Adipocyte (in vitro differentiated cells): ENCODE measurements around the gene MEAK7.
"Not testable (repeated sequence)": the region's sequence is repeated elsewhere in the genome, so short reads cannot be mapped to it uniquely, and the experiment has no call there.

Source experiments
- DNase-seq: peaks from one replicate; pipeline ENCODE4 v3.0.0-alpha.2; 2015; ENCODE audit warnings: low read depth
- H3K27me3 ChIP-seq: replicated peaks from 2 replicates; pipeline ENCODE4 v1.7.0; 2013; ENCODE audit warnings: mild to moderate bottlenecking, low read length, moderate library complexity; ENCODE audit not compliant: control insufficient read depth, insufficient read depth
- H3K36me3 ChIP-seq: 2 replicates; pipeline ENCODE4 v1.7.0; 2013; ENCODE audit warnings: low read length, mild to moderate bottlenecking, moderate library complexity; ENCODE audit not compliant: control insufficient read depth, insufficient read depth, severe bottlenecking
- H3K4me1 ChIP-seq: 2 replicates; pipeline ENCODE4 v1.7.0; 2013; ENCODE audit warnings: mild to moderate bottlenecking, low read length, moderate library complexity; ENCODE audit not compliant: control insufficient read depth, insufficient read depth
- H3K4me3 ChIP-seq: 2 replicates; pipeline ENCODE4 v1.7.0; 2013; ENCODE audit warnings: mild to moderate bottlenecking, low read length, moderate library complexity
- H3K9ac ChIP-seq: 2 replicates; pipeline ENCODE4 v1.7.0; 2013; ENCODE audit warnings: mild to moderate bottlenecking, low read length, moderate library complexity
- H3K9me3 ChIP-seq: 2 replicates; pipeline ENCODE4 v1.7.0; 2013; ENCODE audit warnings: mild to moderate bottlenecking, low read length, moderate library complexity; ENCODE audit not compliant: control insufficient read depth

MEAK7 gene

DNA sequence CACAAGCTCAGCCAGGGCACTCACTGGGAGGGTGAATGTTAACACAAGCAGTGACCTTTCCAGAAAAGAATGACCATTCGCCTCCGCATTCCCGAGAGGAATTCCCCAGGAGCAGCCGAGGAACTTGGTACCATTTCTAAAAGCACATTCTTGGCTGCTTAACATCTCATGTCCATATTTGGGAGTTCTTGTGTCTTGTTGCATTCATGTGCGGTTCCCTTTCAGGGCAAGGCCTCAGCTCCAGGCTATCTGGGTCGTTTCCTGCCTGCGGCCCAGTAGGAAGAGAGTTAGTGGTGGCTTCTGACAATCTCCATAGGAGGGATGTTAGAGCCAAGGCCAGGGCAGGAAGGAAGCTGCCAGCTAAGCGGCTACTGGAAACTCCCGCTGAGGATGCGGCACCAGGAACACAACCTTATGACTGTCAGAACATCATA lies 27.8 kb upstream of the MEAK7 start:
- H3K9me3 ChIP-seq: peaks cover 10% of the 10 kb centered on the region
- DNase-seq: peak; percentile 92
- H3K27me3 ChIP-seq: no peaks in the 10 kb centered on the region
- peaks cover 28% of the 10 kb centered on the region for H3K4me1 ChIP-seq
- peak overlapping the region; percentile 20 for H3K4me3 ChIP-seq
- peak overlapping the region; percentile 48 for H3K9ac ChIP-seq
- no peaks in the 10 kb centered on the region for H3K36me3 ChIP-seq

DNA sequence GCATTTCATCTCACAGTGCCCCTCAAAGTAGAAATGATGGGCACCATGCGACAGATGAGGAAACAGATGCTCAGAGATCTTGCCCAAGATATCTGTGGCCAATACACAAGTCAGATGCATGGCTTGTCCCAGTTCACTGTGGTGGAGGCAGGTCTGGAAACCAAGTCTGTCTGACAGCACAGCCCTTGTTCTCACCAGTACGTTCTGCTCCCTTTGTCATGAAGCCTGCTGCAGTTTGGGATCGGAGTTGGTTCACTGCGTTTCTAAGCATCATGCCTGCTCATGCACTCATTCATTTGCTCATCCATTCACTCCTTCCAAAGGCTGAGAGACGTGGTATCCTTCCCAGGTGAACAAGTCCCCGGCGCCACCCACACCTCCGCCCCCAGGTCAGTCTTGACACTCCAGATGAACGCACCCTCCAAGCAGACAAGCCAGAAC lies 27.2 kb upstream of the MEAK7 start:
- DNase-seq: peak; percentile 16
- Histone ChIP-seq H3K4me3 (peak overlapping the region; percentile 29), H3K4me1 (peaks cover 35% of the 10 kb centered on the region), H3K9ac (no peak overlapping the region), H3K27me3 (no peaks in the 10 kb centered on the region), H3K9me3 (peaks cover 10% of the 10 kb centered on the region), H3K36me3 (no peaks in the 10 kb centered on the region)

DNA sequence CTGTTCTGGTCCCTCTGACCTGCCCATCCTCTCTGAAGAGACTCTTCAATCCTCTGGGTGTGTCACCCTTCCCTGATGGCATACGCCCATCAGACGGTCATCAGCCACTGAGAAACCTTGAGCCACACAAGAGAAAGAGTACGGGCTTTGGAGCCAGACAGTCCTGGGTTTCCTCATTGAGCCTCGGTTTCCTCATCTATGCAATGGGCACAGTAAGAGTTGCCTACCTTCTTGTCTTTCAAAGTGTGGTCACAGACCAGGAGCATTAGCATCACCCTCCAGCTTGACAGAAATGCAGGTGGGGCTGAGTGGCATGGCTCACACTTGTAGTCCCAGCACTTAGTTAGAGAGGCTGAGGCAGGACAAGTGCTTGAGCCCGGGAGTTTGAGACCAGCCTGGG lies 26.1 kb upstream of the MEAK7 start:
- no peak for DNase-seq
- H3K27me3 ChIP-seq: no peaks in the 10 kb centered on the region
- peaks cover 38% of the 10 kb centered on the region for H3K4me1 ChIP-seq
- no peaks in the 10 kb centered on the region for H3K36me3 ChIP-seq
- peaks cover 10% of the 10 kb centered on the region for H3K9me3 ChIP-seq
- H3K4me3 ChIP-seq: no peak overlapping the region
- no peak overlapping the region for H3K9ac ChIP-seq

DNA sequence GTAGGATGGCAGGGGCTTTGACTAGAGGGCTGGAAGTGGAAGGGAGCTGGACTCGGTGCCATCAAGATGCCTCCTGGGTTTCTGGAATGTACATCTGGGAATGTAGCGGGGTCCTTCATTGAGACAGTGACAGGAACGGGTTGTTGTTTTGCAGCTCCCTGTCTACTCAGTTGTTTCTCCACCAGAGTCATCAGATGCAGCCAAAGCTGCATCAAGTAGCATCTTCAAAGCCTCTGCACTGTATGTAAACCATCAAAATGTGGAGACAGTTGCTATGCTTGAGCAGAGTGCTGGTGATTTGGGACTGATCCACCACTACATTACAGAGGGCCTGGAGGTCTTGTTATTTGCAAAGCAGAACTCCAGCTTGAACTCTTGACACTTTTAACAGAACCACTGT lies 25.1 kb upstream of the MEAK7 start:
- Histone ChIP-seq H3K36me3 (no peaks in the 10 kb centered on the region), H3K4me1 (peaks cover 38% of the 10 kb centered on the region), H3K9me3 (peaks cover 10% of the 10 kb centered on the region), H3K9ac (no peak overlapping the region), H3K4me3 (no peak overlapping the region), H3K27me3 (no peaks in the 10 kb centered on the region)
- no peak for DNase-seq

DNA sequence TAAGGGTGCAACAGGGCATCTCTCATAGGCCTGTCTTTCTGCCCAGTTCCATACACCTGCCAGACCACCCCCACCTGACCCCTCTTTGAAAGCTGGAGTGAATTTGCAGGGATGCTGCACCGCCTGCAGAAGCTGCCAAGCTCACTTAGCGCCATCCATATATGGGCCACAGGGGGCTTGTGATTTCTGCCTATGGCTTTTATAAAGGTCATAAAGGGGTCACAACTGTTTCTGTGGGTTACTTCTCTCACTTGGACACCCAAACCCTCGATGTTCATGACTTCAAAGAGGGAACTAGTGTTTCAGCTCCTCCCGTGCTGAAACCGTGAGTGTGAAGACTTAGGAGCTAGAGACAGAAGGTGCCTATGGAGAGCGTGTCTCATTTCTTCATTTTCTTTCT lies 23.9 kb upstream of the MEAK7 start:
- no peak overlapping the region for H3K4me3 ChIP-seq
- H3K36me3 ChIP-seq: no peaks in the 10 kb centered on the region
- H3K27me3 ChIP-seq: no peaks in the 10 kb centered on the region
- peaks cover 10% of the 10 kb centered on the region for H3K9me3 ChIP-seq
- H3K4me1 ChIP-seq: peaks cover 38% of the 10 kb centered on the region
- no peak for DNase-seq
- no peak overlapping the region for H3K9ac ChIP-seq

DNA sequence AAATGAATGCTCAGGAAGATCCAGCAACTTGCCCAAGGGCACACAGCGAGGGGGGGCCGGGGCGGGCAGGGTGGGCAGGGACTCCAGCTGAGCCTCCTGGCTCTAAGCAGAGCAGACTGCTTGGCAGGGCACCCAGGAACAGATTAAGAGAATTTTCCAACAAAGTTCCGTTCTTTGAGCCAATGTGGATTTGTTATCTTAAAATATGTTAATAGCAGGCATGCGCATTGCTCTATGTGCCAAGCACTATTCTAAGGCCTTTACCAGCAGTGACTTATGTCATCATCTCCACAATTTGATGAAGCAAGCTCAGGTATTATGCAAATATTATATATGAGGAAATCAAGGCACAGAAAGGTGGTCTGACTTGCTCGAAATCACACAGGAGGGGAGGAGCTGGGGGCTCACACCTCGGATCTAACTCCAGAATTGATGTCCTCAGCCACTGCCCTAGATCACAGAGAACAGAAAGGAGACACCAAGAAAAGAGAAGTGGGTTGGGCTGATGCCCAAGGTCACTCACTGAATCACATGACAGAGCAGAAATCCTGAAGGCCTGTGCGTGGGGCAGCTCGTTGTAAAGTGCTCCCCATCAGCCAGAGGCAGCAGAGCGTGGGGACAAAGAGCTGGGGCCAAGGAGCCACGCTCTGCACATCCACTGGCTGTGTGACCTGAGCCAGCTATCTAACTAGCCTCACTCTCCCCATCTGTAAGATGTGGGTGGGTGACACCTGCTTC lies 23.2 kb upstream of the MEAK7 start:
- no peak for DNase-seq
- Histone ChIP-seq H3K27me3 (no peaks in the 10 kb centered on the region), H3K4me3 (peak overlapping the region; percentile 24), H3K36me3 (no peaks in the 10 kb centered on the region), H3K9me3 (peaks cover 10% of the 10 kb centered on the region), H3K9ac (peak overlapping the region; percentile 62), H3K4me1 (peaks cover 32% of the 10 kb centered on the region)

DNA sequence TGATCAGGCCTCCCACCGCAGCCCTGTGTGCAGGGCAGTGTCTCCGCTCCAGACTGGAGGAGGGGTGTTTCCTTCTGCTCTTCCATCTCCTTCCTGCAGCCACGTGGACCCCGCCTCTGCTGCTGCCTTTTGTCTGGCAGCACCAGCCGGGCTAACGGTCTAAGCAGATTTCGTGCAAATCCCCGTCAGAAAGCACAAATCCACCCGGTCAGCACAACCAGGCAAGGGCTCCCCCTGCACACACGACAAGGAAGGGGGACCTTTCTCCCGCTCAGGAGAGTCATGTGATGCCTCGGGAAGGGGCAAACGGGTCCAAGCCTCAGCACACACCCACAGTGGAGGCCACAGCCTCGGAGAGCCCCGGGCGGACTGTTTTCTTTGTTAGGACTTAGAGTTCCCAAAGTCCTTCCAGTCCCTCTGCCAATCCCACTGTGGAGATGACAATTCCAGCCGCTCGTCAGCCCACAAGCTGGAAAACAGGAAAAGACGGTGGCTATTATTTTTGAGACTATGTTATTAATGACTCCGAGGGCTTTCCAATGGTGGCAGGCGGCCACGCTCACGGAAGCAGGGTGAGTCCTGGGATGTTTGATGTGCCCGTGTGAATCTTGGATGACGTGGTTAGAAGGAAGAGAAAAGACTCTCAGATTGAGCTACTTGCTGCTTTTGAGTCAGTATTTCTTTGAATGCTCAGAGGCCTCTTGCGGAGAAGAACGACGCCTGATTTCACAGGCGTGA lies 22.5 kb upstream of the MEAK7 start:
- no peaks in the 10 kb centered on the region for H3K36me3 ChIP-seq
- H3K9ac ChIP-seq: peak overlapping the region; percentile 62
- peaks cover 10% of the 10 kb centered on the region for H3K9me3 ChIP-seq
- DNase-seq: no peak
- H3K4me1 ChIP-seq: peaks cover 25% of the 10 kb centered on the region
- peak overlapping the region; percentile 24 for H3K4me3 ChIP-seq
- H3K27me3 ChIP-seq: no peaks in the 10 kb centered on the region

DNA sequence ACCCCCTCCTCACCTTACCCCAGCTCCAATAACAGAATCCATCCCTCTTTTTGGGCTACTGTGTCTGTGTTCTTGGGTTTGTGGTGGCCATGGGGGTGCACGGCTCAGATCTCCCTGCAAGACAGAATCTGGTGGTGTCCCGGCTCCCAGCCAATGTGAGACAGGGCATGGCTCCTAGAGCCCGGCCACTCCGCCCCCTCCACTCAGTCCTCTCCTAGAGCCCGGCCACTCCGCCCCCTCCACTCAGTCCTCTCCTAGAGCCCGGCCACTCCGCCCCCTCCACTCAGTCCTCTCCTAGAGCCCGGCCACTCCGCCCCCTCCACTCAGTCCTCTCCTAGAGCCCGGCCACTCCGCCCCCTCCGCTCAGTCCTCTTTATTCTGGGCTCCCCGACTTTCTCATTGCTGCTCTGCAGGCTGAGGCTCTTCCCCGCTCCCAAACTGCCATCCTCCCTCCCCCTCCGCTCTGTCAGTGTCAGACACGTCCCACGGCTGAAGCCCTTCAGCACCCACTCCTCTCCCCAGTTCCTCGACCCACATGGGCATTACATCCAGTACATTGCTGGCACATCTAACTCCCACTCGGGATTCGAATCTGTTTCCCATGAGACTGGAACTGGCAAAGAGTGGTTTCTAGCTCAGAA lies 20.6 kb upstream of the MEAK7 start:
- H3K36me3 ChIP-seq, H3K9me3 ChIP-seq, H3K4me3 ChIP-seq, DNase-seq, H3K9ac ChIP-seq, H3K27me3 ChIP-seq: not testable (repeated sequence)
- H3K4me1 ChIP-seq: peaks cover 18% of the 10 kb centered on the region

DNA sequence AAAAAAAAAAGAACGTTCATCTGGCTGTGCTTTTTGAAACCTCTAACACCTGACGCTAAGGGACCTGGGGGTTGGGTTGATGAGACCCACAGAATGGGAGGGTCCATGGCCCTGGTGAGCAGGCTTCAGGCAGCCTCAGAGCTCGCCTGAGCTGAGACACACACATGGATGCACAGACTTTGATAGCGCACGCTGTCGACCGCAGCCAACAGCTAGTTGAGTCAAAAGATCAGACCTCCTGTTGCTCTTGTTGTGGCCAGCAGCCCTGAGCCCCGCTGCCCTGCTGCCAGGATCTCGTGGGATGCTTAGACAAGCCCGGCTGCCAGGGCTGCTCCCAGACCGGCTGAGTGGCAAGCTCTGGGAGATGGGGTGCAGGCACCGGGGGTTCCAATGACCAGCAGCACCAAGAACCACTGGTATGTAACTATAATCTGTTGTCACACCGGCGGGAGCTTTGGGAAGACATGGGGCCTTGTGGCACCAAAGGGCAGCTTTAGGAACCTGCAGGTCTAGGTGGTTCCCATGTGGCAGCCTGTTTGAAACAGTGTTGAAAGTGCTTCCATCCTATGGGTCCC lies 20.0 kb upstream of the MEAK7 start:
- Histone ChIP-seq H3K9me3 (peaks cover 3% of the 10 kb centered on the region), H3K4me1 (peaks cover 18% of the 10 kb centered on the region), H3K27me3 (no peaks in the 10 kb centered on the region), H3K36me3 (no peaks in the 10 kb centered on the region), H3K9ac (no peak overlapping the region), H3K4me3 (no peak overlapping the region)
- no peak for DNase-seq

DNA sequence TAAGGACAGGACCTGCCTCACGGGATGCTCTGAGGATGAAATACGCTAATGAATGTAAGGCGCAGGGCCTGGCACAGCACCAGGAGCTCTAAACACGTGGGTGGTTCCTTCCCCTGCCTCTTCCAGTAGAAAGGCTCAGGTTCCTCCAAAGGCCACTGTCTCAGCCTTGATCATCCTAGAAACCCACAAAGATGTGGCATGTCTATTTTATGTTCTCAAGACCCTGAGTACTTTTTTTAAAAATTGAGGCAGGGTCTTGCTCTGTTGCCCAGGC lies 17.0 kb upstream of the MEAK7 start:
- no peak overlapping the region for H3K4me3 ChIP-seq
- DNase-seq: no peak
- H3K36me3 ChIP-seq: no peaks in the 10 kb centered on the region
- peaks cover under 1% of the 10 kb centered on the region for H3K4me1 ChIP-seq
- no peaks in the 10 kb centered on the region for H3K9me3 ChIP-seq
- H3K27me3 ChIP-seq: no peaks in the 10 kb centered on the region
- H3K9ac ChIP-seq: no peak overlapping the region

DNA sequence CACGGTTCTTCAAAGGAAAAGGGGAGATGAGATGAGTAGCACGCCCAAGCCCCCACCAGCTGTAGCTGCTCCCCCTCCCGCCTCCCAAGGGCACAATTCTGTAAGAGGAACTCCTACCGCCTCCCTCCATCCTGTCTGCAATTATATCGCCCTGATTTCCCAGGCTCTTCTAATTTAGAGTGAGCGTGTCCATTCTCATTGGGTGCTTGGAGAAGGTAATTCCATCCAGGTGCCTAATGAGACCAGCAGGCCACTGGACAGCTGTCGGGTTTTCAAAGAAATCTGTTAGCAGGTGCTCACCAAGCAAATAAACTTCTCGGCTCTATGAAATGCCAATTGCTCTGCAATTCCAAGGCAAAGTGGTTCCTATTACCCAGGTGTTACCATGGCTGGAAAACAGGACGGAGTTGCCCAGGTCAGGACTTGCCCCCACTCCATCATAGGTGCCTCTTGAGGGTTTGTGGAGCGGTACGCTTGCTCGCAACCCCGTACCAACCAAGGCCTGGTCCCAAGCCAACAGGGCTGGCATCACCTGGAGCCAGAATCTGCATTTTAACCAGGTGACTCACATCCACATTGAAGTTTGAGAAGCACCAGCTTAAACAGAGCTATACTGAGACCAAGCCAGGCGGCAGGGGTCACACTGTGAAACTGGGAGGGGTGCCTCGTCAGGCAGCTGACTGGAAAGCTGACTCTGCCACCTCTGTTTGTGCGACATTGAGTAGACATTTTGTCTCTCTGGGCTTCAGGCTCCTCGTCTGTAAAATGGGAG lies 16.5 kb upstream of the MEAK7 start:
- no peaks in the 10 kb centered on the region for H3K27me3 ChIP-seq
- H3K4me1 ChIP-seq: no peaks in the 10 kb centered on the region
- H3K9me3 ChIP-seq: no peaks in the 10 kb centered on the region
- no peak overlapping the region for H3K4me3 ChIP-seq
- no peak for DNase-seq
- no peaks in the 10 kb centered on the region for H3K36me3 ChIP-seq
- H3K9ac ChIP-seq: no peak overlapping the region
